DND-41 (cell line): ENCODE measurements around the gene QTRT2.

Experiments
- CTCF ChIP-seq: IDR thresholded peaks from 2 replicates; pipeline ENCODE4 v1.5.1; 2012; ENCODE audit warnings: borderline replicate concordance, low read length, moderate library complexity, mild to moderate bottlenecking; ENCODE audit not compliant: poor library complexity, severe bottlenecking; ENCODE audit errors: extremely low read depth
- EZH2 ChIP-seq: IDR thresholded peaks from 3 replicates; pipeline ENCODE4 v1.6.1; 2012; ENCODE audit warnings: borderline replicate concordance, low read depth, mild to moderate bottlenecking, moderate library complexity, low read length, inconsistent platforms; ENCODE audit not compliant: severe bottlenecking

GRCh38 chr3:114132500-114132899, 76.0 kb downstream of the QTRT2 start:
- TF ChIP-seq EZH2, result no peak
- no peak for TF ChIP-seq CTCF
